ENCODE data around the gene UNK. TPM values are rescaled to one million over a fixed set of nuclear protein-coding genes. Genes with fewer than 3 reads are reported as not detected.

UNK gene
- total RNA-seq, 1 experiment from 2014 or later = 35.4 TPM

DNA sequence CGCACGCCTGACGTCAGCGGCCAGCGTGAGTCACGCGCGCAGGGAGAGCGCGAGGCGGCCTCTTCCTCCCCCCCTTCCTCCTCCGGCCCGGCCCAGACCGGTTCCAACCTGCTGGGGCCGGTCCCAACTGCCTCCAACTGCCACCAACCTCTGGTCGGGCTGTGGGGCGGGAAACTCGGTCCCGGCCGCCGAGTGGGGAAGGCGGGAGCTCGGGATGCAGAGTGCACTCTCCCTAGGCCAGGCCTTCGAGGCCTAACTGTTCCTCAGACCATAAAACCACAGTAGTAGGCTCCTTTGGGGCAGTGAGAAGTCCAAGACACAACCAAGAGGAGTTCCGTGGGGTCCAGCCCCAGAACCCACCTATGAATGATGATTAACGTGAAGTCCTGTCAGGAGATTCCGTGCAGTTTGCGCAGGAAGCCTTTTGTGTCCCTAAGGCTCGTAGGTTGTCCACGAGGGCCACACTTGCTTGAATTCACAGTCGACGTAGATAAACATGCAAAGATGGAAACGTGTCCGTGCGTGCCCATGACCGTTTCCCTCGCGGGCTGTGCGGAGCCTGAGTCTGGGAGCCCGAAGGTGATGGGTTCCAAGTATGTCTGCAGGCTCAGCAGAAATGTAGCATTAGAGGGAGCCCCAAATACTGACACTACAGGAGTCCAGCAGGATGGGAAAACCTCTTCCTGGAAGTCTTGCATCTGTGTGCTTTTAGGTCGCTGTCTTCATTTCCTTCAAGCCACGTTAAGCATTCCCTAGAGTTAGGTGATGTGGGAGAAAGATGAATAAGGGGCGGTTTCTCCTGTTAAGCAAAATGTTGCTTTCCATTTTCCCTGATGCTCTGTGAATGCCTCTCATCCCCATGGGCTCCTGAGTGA is 647 bp downstream of the UNK start (continued):
- no peak; the same call in 1 of the 2 replicates for TF ChIP-seq ZNF425 (CRISPR knock-in tag; conservative IDR thresholded peaks at IDR 0.05)
- TF ChIP-seq ZNF416 (CRISPR knock-in tag; IDR thresholded peaks at IDR 0.05) = no peak
- TF ChIP-seq, protein P1, sequence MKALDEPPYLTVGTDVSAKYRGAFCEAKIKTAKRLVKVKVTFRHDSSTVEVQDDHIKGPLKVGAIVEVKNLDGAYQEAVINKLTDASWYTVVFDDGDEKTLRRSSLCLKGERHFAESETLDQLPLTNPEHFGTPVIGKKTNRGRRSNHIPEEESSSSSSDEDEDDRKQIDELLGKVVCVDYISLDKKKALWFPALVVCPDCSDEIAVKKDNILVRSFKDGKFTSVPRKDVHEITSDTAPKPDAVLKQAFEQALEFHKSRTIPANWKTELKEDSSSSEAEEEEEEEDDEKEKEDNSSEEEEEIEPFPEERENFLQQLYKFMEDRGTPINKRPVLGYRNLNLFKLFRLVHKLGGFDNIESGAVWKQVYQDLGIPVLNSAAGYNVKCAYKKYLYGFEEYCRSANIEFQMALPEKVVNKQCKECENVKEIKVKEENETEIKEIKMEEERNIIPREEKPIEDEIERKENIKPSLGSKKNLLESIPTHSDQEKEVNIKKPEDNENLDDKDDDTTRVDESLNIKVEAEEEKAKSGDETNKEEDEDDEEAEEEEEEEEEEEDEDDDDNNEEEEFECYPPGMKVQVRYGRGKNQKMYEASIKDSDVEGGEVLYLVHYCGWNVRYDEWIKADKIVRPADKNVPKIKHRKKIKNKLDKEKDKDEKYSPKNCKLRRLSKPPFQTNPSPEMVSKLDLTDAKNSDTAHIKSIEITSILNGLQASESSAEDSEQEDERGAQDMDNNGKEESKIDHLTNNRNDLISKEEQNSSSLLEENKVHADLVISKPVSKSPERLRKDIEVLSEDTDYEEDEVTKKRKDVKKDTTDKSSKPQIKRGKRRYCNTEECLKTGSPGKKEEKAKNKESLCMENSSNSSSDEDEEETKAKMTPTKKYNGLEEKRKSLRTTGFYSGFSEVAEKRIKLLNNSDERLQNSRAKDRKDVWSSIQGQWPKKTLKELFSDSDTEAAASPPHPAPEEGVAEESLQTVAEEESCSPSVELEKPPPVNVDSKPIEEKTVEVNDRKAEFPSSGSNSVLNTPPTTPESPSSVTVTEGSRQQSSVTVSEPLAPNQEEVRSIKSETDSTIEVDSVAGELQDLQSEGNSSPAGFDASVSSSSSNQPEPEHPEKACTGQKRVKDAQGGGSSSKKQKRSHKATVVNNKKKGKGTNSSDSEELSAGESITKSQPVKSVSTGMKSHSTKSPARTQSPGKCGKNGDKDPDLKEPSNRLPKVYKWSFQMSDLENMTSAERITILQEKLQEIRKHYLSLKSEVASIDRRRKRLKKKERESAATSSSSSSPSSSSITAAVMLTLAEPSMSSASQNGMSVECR (CRISPR knock-in tag; IDR thresholded peaks at IDR 0.05; ENCODE audit: borderline replicate concordance) = peak; percentile 68; the same call in 1 of the 2 replicates
- TF ChIP-seq RELA (CRISPR knock-in tag; IDR thresholded peaks at IDR 0.05; ENCODE audit: borderline replicate concordance) = no peak
- TF ChIP-seq, protein P2, sequence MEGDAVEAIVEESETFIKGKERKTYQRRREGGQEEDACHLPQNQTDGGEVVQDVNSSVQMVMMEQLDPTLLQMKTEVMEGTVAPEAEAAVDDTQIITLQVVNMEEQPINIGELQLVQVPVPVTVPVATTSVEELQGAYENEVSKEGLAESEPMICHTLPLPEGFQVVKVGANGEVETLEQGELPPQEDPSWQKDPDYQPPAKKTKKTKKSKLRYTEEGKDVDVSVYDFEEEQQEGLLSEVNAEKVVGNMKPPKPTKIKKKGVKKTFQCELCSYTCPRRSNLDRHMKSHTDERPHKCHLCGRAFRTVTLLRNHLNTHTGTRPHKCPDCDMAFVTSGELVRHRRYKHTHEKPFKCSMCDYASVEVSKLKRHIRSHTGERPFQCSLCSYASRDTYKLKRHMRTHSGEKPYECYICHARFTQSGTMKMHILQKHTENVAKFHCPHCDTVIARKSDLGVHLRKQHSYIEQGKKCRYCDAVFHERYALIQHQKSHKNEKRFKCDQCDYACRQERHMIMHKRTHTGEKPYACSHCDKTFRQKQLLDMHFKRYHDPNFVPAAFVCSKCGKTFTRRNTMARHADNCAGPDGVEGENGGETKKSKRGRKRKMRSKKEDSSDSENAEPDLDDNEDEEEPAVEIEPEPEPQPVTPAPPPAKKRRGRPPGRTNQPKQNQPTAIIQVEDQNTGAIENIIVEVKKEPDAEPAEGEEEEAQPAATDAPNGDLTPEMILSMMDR (IDR thresholded peaks at IDR 0.05) = no peak
- TF ChIP-seq IRF2 (CRISPR knock-in tag; IDR thresholded peaks at IDR 0.05; ENCODE audit: borderline replicate concordance, low read depth) = no peak
- TF ChIP-seq E2F1 (CRISPR knock-in tag; IDR thresholded peaks at IDR 0.05) = no peak
- TF ChIP-seq ZNF138 (CRISPR knock-in tag; conservative IDR thresholded peaks at IDR 0.05) = no peak
- TF ChIP-seq, protein P3, sequence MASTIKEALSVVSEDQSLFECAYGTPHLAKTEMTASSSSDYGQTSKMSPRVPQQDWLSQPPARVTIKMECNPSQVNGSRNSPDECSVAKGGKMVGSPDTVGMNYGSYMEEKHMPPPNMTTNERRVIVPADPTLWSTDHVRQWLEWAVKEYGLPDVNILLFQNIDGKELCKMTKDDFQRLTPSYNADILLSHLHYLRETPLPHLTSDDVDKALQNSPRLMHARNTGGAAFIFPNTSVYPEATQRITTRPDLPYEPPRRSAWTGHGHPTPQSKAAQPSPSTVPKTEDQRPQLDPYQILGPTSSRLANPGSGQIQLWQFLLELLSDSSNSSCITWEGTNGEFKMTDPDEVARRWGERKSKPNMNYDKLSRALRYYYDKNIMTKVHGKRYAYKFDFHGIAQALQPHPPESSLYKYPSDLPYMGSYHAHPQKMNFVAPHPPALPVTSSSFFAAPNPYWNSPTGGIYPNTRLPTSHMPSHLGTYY (CRISPR knock-in tag; IDR thresholded peaks at IDR 0.05) = 0 out of 2 replicates have a peak, but pooled peaks have one; percentile 28
- TF ChIP-seq, protein P4, sequence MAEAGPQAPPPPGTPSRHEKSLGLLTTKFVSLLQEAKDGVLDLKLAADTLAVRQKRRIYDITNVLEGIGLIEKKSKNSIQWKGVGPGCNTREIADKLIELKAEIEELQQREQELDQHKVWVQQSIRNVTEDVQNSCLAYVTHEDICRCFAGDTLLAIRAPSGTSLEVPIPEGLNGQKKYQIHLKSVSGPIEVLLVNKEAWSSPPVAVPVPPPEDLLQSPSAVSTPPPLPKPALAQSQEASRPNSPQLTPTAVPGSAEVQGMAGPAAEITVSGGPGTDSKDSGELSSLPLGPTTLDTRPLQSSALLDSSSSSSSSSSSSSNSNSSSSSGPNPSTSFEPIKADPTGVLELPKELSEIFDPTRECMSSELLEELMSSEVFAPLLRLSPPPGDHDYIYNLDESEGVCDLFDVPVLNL (CRISPR knock-in tag; IDR thresholded peaks at IDR 0.05; ENCODE audit: borderline replicate concordance, low read depth) = no peak
- TF ChIP-seq NFATC4 (CRISPR knock-in tag; IDR thresholded peaks at IDR 0.05) = peak; percentile 77; the same call in 1 of the 2 replicates
- TF ChIP-seq MYBL2 (CRISPR knock-in tag; IDR thresholded peaks at IDR 0.05) = no peak
- TF ChIP-seq E2F5 (CRISPR knock-in tag; IDR thresholded peaks at IDR 0.05) = peak; percentile 95
- no peak for TF ChIP-seq TCF7 (CRISPR knock-in tag; IDR thresholded peaks at IDR 0.05; ENCODE audit: low read depth)
- no peak for TF ChIP-seq ZNF263 (CRISPR knock-in tag; IDR thresholded peaks at IDR 0.05; ENCODE audit: low read depth)
- no peak for TF ChIP-seq AFF4 (CRISPR knock-in tag; IDR thresholded peaks at IDR 0.05; ENCODE audit: borderline replicate concordance)
- TF ChIP-seq, protein P5, sequence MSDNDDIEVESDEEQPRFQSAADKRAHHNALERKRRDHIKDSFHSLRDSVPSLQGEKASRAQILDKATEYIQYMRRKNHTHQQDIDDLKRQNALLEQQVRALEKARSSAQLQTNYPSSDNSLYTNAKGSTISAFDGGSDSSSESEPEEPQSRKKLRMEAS (CRISPR knock-in tag; IDR thresholded peaks at IDR 0.05) = peak; percentile 89

Measured in WTC11 (cell line).